Measurements from ENCODE around the gene NID2. TPM values are rescaled to one million over a fixed set of nuclear protein-coding genes. Genes with fewer than 3 reads are reported as not detected.
A peak's percentile ranks its signal among the peaks of the same experiment; 100 is the strongest.

The NID2 gene
- total RNA-seq, 4 donors from 2014 or later = 0.17 to 3.0 (median 1.1) TPM

GRCh38 chr14:52078095-52078531 is 9.3 kb upstream of the NID2 start:
- intact Hi-C loops (cut with DNase I; ENCODE audit: low total_unique reads) = no loop called here
- no peak for DNase-seq (ENCODE audit: low spot score in 2 of 2)
- 66 to 79% methylated on average over 2 of the region's 2 CpGs for WGBS, 2 donors
- TF ChIP-seq POLR2A (IDR thresholded peaks at IDR 0.05) = no peak
- no peak for TF ChIP-seq CTCF (IDR thresholded peaks at IDR 0.05)
- H3K4me3 ChIP-seq (ENCODE audit: low read depth, poor library complexity, severe bottlenecking) = no peak overlapping the region

DNA sequence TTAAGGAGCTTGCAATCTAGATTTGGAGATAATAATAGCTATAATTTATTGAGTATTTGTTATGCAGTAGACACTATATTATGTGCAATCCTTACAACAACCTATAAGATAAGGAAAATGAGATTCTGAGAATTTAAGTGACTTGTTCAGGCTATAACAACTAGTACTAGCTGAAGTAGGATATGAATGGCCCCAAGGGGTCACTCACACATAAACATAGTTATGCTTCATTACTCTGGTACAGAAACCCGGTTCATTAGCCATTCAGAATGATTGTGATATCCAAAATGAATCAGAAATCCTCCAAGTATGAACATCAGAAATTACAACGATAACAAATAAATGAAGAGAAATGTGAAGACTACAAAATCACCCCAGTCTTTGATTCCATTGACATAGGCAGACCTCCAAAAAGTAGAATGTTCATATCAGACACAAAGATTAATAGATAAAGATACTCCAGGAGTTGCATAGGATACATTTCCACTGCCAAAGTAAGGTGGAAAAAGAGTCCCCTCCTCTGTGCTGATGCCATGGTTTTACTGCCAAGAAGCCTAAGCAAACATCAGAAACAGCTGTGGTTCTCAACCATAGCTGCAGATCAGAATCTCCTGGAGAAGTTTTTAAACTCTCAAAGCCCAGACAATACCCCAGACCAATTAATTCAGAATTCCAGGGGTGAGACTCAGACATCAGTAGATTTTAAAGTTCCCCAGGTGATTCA is 8.6 kb upstream of the NID2 start:
- 43 to 67% methylated on average over 2 of the region's 2 CpGs for WGBS, 2 donors
- H3K4me3 ChIP-seq (ENCODE audit: low read depth, poor library complexity, severe bottlenecking) = no peak overlapping the region
- intact Hi-C loops (cut with DNase I; ENCODE audit: low total_unique reads) = no loop called here

GRCh38 chr14:52076334-52076733 is 7.5 kb upstream of the NID2 start:
- no peak for TF ChIP-seq CTCF (IDR thresholded peaks at IDR 0.05)
- no peak for TF ChIP-seq POLR2A (IDR thresholded peaks at IDR 0.05)
- peak in 1 of 2 donors; percentile 38 for DNase-seq (ENCODE audit: low spot score in 2 of 2)
- intact Hi-C loops (cut with DNase I; ENCODE audit: low total_unique reads) = no loop called here
- H3K4me3 ChIP-seq (ENCODE audit: low read depth, poor library complexity, severe bottlenecking) = no peak overlapping the region
- 40 to 47% methylated on average over 4 of the region's 4 CpGs for WGBS, 2 donors

More for the DNA sequence above, 8.6 kb upstream of the NID2 start:
- no peak for TF ChIP-seq CTCF (IDR thresholded peaks at IDR 0.05)
- no peak for TF ChIP-seq POLR2A (IDR thresholded peaks at IDR 0.05)
- DNase-seq (ENCODE audit: low spot score in 2 of 2) = no peak

GRCh38 chr14:52075371-52075770 is 6.5 kb upstream of the NID2 start:
- intact Hi-C loops (cut with DNase I; ENCODE audit: low total_unique reads) = no loop called here
- DNase-seq (ENCODE audit: low spot score in 2 of 2) = no peak
- WGBS, 2 donors = 88 to 91% methylated on average over 4 of the region's 4 CpGs
- TF ChIP-seq CTCF (IDR thresholded peaks at IDR 0.05) (no peak), POLR2A (IDR thresholded peaks at IDR 0.05) (no peak)
- H3K4me3 ChIP-seq (ENCODE audit: low read depth, poor library complexity, severe bottlenecking) = no peak overlapping the region

- TF ChIP-seq CTCF (IDR thresholded peaks at IDR 0.05) (no peak), POLR2A (IDR thresholded peaks at IDR 0.05) (no peak)
- intact Hi-C loops (cut with DNase I; ENCODE audit: low total_unique reads) = no loop called here
- no peak overlapping the region for H3K4me3 ChIP-seq (ENCODE audit: low read depth, poor library complexity, severe bottlenecking)
- DNase-seq (ENCODE audit: low spot score in 2 of 2) = no peak
- WGBS, 2 donors = 74 to 76% methylated on average over 1 of the region's 1 CpG
Measured at GRCh38 chr14:52073251-52073650, 4.4 kb upstream of the NID2 start.

Measured in lower leg skin (tissue), 4 donors.